ENCODE measurements around the gene ASF1A. TPM values are rescaled to one million over a fixed set of nuclear protein-coding genes. Genes with fewer than 3 reads are reported as not detected.

ASF1A gene
- total RNA-seq, 1 donor from 2014 or later, result 13.4 TPM

DNA sequence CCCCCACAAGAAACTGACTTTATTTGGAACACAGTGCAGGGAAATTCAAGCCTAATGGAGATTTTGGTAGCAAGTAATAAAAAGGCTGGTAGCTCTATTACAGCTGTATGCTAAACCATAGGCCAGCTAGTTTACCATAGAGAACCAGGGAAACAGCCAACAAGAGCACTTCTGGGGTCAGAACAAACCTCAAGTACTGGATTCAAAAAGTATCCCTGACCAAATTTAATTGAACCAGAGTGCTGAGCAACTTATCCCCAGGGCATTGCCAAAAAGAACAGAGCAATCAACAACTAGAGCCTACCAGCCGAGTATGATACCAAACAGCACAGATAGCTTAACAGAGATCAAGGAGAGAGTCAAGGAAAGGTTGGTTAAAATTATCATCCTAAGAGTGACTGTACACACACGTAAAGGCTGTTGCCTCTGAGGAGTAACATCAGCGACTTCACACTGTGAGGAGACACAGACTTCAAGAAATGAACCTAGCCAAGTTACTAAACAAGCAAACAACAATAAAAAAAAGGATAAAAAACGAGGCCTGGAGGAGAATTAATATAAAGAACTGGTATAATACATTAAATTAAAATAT, 11.5 kb upstream of the ASF1A start:
- no peak overlapping the region for H3K4me3 ChIP-seq (ENCODE audit: low read depth, low read length)
- H3K27me3 ChIP-seq (ENCODE audit: control insufficient read depth, insufficient read depth, low read length), result no peaks in the 10 kb centered on the region
- DNase-seq (ENCODE audit: low read depth), result no peak
- FAIRE-seq, result no peak
- H3K36me3 ChIP-seq (ENCODE audit: control insufficient read depth, insufficient read depth, low read length), result no peaks in the 10 kb centered on the region
- TF ChIP-seq CTCF (IDR thresholded peaks at IDR 0.05; ENCODE audit: insufficient read depth, low read length, severe bottlenecking), result no peak

- Histone ChIP-seq H3K27me3 (ENCODE audit: control insufficient read depth, insufficient read depth, low read length) (no peaks in the 10 kb centered on the region), H3K4me3 (ENCODE audit: low read depth, low read length) (no peak overlapping the region), H3K36me3 (ENCODE audit: control insufficient read depth, insufficient read depth, low read length) (no peaks in the 10 kb centered on the region)
- DNase-seq (ENCODE audit: low read depth) (no peak), FAIRE-seq (no peak)
- TF ChIP-seq CTCF (IDR thresholded peaks at IDR 0.05; ENCODE audit: insufficient read depth, low read length, severe bottlenecking), result no peak
These were observed 7.3 kb upstream of the ASF1A start for GRCh38 chr6:118886641-118887040.

GRCh38 chr6:118889163-118889562, 4.8 kb upstream of the ASF1A start:
- H3K36me3 ChIP-seq (ENCODE audit: control insufficient read depth, insufficient read depth, low read length), result no peaks in the 10 kb centered on the region
- TF ChIP-seq CTCF (IDR thresholded peaks at IDR 0.05; ENCODE audit: insufficient read depth, low read length, severe bottlenecking), result no peak
- no peak for DNase-seq (ENCODE audit: low read depth)
- FAIRE-seq, result no peak
- H3K4me3 ChIP-seq (ENCODE audit: low read depth, low read length), result no peak overlapping the region
- no peaks in the 10 kb centered on the region for H3K27me3 ChIP-seq (ENCODE audit: control insufficient read depth, insufficient read depth, low read length)

GRCh38 chr6:118890997-118891790, 2.8 kb upstream of the ASF1A start:
- H3K27me3 ChIP-seq (ENCODE audit: control insufficient read depth, insufficient read depth, low read length), result no peaks in the 10 kb centered on the region
- H3K36me3 ChIP-seq (ENCODE audit: control insufficient read depth, insufficient read depth, low read length), result no peaks in the 10 kb centered on the region
- no peak for TF ChIP-seq CTCF (IDR thresholded peaks at IDR 0.05; ENCODE audit: insufficient read depth, low read length, severe bottlenecking)
- DNase-seq (ENCODE audit: low read depth) (no peak), FAIRE-seq (no peak)
- H3K4me3 ChIP-seq (ENCODE audit: low read depth, low read length), result no peak overlapping the region

DNA sequence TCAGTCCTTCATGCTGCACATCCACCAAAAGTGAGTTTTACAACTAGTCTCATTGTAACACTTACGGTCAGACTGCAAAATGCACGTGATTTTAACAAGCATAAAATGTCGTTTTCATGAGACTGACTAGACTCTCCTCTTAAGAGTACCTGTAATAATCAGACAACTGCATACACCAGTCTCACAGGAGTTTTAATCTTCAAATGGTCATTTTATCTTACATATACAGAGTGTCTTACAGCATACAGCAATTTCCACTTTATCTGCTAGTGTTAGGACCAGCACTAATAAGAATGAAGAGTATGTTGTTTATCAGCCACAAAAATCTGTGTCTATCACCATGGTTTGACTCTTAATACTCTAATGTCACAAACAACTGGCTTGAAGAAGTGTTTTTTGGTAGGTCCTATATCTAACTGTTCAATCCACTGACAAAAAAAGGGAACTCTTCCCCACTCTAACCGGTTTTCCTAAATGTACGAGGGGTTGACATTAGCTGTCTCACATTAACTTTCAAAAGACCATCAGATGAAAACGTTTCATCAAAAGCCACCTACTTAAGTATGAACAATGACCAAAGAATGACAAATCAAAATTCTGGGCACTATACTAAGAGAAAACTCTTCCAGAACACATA, 1.5 kb upstream of the ASF1A start:
- Histone ChIP-seq H3K36me3 (ENCODE audit: control insufficient read depth, insufficient read depth, low read length) (no peaks in the 10 kb centered on the region), H3K4me3 (ENCODE audit: low read depth, low read length) (peak overlapping the region; percentile 88), H3K27me3 (ENCODE audit: control insufficient read depth, insufficient read depth, low read length) (no peaks in the 10 kb centered on the region)
- FAIRE-seq (no peak), DNase-seq (ENCODE audit: low read depth) (no peak)
- no peak for TF ChIP-seq CTCF (IDR thresholded peaks at IDR 0.05; ENCODE audit: insufficient read depth, low read length, severe bottlenecking)
